OCI-LY3 (cell line): Measurements from ENCODE around the gene WWTR1.

Source experiments
- CTCF ChIP-seq: fragments of 200-600, 300-600 bp; sonication (generic); IDR thresholded peaks from 2 replicates; pipeline ENCODE4 v1.5.1; 2014; ENCODE audit warnings: antibody characterized with exemption, low read length, low read depth
- EZH2phosphoT487 ChIP-seq: fragments of 200-600 bp; shearing (Covaris generic); IDR thresholded peaks from 2 replicates; pipeline ENCODE4 v1.6.1; 2018; ENCODE audit warnings: antibody characterized with exemption, mixed run types, low read depth

DNA sequence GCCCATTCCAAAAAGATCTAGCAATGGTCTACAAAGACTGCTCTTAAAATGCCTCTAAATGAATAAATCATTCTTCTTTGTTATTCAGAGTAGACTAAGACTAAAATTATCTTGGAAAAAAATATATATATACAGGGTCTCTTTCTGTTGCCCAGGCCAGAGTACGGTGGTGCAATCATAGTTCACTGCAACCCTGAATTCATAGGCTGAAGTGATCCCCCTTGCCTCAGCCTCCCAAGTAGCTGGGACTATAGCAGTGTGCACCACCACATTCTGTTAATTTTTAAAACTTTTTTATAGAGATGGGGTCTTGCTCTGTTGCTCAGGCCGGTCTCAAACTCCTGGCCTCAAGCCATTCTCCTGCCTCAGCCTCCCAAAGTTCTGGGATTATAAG is 18.7 kb downstream of the WWTR1 start:
- TF ChIP-seq CTCF, result no peak
- TF ChIP-seq EZH2phosphoT487, result no peak
